COR-L47 (cell line): ENCODE measurements around the gene ITPRID2.
"Not testable (repeated sequence)": the region's sequence is repeated elsewhere in the genome, so short reads cannot be mapped to it uniquely, and the experiment has no call there.

Experiments used
- DNase-seq: peaks from one replicate; lab custom pipeline; 2025; lab: John Stamatoyannopoulos, UW

Gene ITPRID2

GRCh38 chr2:181961167-181961566, 69.6 kb downstream of the ITPRID2 start:
- DNase-seq: not testable (repeated sequence)

- no peak for DNase-seq
Measured at GRCh38 chr2:181962142-181962541, 70.6 kb downstream of the ITPRID2 start.

- no peak for DNase-seq
Measured at GRCh38 chr2:181970160-181970794, 78.7 kb downstream of the ITPRID2 start.

- DNase-seq: no peak
Measured at GRCh38 chr2:181971032-181971431, 79.5 kb downstream of the ITPRID2 start.

GRCh38 chr2:181972431-181973170, 81.1 kb downstream of the ITPRID2 start:
- DNase-seq: no peak

- no peak for DNase-seq
Measured at GRCh38 chr2:181973171-181973783, 81.7 kb downstream of the ITPRID2 start.

GRCh38 chr2:181977661-181978350, 86.3 kb downstream of the ITPRID2 start:
- DNase-seq: no peak

- no peak for DNase-seq
Measured at GRCh38 chr2:181978351-181979150, 87.0 kb downstream of the ITPRID2 start.
